Activated T-cell treated with anti-CD3 and anti-CD28 coated beads, Interleukin-2, amount 50 U/mL, for 48 hours (primary cell): Measurements from ENCODE around the gene ITGB5.
"Not testable (repeated sequence)": the region's sequence is repeated elsewhere in the genome, so short reads cannot be mapped to it uniquely, and the experiment has no call there.

Experiments used
- DNase-seq, 2 experiments: peaks; one replicate each; pipeline ENCODE4 v3.0.0-alpha.2; 2020

Gene ITGB5

DNA sequence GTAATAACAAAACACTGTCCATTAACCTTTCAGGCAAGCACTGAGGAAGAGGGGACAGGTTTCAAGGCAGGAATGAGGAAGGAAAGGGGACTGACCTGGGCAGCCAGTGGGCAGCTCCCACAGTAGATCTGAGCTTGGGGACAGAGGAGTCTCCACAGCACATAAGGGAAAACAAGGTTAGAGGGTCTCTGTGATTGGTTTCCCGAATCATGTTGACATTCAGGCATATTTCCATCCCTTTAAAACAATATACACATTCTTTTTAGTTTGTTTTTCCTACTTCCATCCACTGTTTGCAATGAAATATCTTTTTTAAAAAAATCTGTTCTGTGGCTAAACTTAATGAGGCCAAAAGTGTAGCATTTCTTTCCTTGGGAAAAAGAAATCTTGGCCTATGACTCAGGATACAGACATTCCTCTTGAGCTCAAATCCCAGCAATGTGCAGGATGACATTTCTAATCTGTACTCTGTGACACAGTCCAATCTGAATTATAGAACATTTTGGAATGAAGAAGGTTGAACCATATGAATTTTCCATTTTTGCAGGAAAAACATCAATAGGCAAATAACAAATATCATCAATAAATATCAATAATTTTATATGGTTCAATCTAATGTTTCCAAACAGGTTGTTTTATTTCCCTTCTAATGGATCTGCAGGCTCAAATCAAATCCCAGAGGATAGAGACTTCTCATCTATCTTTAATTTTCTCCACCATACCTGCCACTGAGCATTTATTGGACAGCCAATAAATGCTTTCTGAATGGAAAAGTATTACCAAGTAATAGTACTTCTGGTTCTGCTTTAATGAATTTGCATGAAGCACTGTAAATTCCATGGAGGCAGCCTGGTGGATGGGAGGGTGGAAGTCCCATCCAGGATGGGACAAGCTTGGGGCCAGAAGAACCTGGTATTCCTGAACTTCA lies 54.1 kb downstream of the ITGB5 start:
- DNase-seq: no peak

DNA sequence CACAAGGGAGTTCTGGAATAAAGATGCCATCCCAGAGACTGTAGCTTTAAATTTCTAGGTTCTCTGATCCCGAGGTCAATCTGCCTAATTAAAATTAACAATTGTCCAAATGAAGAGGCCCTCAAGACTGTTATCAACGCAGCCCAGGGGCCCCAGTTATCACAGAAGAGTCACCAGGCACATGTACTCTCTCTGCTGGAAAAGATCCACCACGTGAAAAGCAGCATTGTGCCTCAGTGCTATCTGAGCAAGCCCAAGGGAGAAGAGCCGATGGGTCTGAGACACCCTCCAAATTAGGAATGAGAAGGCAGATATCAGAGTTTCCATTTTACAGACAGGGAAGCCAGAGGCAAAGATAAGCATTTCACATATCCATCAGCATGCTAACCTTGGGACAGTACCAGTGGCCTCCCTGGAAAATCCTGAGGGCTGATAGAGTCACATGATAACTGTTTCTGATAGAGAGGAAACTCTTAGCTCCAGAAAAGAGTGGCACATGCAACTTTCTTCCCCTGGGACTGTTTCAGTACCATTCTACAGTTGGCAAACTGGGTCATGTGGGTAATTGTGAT lies 55.5 kb downstream of the ITGB5 start:
- DNase-seq: no peak

DNA sequence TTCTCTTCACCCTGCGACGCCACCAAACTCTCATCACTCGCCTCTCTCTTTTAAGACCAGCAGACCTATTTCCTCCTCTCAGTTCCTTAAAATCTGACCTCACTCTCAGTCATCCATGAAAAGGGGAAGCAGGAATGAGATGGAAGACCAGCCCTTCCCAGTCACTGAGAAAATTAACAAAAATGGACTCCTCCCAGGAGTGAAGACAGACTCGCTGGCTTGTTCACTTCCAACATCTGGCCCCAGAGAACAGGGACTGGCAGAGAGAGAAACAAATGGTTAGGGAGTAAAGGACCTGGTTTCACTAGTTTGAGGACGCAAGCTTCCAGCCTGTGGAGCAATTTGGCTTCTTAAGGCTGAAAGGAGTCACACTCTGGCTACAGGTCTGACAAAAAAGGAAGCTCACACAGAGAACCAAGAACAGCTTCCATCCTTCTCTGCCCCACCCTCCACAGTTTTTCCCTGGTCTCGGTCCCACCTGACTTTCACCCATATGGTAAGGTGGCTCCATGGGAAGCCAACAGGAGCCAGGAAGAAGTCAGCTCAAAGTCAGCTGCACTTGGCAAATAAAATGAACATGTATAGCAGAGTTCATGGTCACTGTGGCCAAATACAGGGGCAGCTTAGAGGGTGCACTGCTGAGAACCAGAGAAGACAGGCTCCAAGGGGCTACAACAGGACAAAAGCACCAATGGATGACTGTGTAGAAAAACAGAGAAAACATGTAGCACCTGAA lies 57.2 kb downstream of the ITGB5 start:
- DNase-seq: no peak

DNA sequence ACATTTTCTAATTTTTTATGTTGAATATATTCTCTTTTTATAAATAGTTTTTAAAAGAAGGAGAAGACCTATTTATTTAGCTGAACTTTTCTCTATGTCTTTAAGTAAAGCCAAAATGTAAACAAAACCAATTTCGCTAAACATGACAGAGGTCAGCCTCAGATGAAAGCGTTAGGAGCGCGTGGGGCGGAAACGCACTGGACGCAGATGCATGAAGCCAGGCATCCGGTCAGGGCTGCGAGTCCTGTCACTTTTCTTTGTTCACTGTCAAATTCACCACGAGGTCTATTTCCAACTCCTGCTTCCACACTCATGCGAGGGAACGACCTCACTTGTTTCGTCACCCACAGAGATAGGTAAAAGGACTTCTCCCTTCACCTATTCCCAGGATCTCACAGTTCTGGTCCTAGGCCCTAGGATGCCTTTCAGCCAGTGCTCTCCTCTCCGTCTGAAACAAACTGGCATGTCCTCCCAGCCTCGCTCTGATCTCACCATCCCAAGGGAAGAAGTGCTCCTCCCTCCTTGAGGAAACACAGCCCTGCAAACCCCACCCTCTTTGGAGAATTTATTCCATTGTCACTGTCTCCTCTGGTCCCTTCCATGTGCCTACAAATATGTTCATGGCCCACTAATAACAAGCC lies 57.9 kb downstream of the ITGB5 start:
- no peak for DNase-seq

DNA sequence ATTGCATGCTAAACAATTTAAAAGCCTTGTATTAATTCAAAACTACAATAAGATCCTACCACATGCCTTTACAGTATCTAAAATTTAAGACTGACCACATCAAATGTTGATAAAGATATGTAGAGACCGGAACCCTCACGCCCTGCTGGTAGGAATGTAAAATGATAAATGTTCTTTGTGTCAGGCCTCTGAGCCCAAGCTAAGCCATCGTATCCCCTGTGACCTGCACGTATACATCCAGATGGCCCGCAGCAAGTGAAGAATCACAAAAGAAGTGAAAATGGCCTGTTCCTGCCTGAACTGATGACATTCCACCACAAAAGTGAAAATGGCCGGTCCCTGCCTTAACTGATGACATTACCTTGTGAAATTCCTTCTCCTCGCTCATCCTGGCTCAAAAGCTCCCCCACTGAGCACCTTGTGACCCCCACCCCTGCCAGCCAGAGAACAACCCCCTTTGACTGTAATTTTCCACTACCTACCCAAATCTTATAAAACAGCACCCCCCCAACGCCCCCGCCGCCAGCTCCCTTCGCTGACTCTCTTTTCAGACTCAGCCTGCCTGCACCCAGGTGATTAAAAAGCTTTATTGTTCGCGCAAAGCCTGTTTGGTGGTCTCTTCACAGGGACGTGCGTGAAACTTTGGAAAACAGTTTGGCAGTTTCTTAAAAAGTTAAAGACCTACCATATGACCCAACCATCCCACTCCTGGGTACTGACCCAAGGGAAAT lies 59.5 kb downstream of the ITGB5 start:
- not testable (repeated sequence) for DNase-seq

DNA sequence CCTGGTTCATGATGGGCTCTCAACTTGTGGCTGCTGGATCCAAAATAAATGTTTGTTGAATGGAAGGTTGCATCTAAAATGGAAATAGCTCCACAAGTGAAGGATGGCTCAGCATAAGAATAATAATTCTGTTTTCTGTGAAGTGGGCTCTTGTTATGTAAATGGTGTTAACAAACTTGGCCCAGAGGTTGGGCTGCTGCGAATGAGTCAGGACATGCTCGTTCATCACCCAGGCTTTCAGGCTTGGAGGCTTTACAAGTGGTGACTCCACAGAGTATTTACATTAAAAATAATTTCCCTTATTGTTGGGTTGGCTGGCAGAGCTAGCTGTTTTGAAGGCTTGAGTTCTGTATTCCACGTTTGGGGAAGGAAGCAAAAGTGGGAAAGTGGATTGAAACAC lies 60.5 kb downstream of the ITGB5 start:
- no peak for DNase-seq

DNA sequence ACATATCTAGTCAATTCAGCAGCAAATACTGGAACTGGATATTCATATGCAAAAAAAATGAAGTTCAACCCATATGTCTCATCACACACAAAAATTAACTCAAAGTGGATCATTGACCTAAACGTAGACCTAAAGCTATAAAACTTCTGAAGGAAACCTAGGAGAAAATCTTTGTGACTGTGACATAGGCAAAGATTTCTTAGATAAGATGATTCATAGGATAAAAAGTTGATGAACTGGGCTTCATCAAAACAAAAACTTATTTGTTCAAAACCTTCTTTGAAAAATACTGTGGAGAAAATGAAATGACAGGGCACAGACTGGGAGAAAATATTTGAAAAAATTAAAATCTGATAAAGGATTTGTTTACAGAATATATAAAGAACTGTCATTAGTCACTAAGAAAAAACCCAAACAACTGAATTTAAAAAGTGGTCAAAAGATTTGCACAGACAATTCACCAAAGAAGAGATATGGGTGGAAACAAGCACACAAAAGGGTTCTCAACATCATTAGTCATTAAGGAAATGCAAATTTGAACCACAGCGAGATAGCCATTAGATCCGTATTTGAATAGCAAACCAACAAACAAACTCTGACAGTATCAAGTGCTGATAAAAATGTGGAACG lies 62.8 kb downstream of the ITGB5 start:
- no peak for DNase-seq

DNA sequence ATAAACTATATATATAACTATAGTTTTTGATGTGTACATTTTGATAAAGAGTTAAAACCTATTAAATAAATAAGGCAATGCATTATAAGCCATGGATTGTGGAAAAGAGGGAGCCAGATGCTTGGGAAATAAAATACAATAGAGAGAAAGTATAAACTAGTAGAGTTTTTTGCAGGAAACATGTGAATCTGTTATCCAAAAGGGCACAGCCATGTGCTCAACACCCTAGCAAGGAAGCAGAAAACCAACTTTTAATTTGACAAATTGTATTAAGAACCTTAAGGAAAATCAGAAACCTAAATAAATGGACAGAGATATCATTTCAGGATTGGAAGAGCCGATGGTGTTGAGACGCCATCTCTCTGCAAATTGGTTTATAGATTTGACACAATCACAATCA lies 63.5 kb downstream of the ITGB5 start:
- no peak for DNase-seq

DNA sequence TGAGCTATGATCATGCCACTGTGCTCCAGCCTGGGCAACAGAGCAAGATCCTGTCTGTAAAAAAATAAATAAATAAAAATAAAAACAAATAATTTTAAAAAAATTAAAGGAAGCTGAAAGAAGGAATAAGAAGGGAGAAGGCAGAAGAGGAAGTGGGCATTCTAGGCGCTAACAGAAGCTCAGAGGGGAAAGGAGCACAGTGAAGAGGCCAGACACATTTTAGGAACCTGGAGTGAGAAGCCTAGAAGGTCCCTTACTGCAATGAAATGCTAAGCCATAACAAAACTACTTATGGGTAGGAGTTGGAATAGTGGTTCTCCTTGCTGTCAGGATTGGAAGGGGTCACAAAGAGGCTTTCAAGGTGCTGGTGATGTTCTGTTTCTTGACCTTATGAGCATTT lies 64.0 kb downstream of the ITGB5 start:
- no peak for DNase-seq

DNA sequence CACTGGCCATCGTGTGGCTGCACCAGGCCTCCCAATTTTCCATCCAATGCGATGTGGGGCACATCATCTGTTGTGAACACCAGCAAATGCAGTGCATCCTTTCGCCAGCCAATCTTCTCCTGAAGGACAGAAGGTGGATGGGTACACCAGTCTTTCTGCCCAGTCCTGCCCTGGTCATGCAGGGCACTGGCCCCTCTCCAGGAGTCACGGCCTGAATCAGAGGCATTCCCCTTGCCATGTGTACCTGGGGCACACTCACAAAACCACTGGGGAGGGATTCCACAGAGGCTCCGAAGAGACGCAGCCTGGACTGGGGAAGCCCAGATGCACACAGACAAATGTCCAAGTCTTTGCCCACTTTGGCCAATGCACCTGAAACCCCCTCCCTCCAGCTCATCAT lies 65.8 kb downstream of the ITGB5 start:
- no peak for DNase-seq

DNA sequence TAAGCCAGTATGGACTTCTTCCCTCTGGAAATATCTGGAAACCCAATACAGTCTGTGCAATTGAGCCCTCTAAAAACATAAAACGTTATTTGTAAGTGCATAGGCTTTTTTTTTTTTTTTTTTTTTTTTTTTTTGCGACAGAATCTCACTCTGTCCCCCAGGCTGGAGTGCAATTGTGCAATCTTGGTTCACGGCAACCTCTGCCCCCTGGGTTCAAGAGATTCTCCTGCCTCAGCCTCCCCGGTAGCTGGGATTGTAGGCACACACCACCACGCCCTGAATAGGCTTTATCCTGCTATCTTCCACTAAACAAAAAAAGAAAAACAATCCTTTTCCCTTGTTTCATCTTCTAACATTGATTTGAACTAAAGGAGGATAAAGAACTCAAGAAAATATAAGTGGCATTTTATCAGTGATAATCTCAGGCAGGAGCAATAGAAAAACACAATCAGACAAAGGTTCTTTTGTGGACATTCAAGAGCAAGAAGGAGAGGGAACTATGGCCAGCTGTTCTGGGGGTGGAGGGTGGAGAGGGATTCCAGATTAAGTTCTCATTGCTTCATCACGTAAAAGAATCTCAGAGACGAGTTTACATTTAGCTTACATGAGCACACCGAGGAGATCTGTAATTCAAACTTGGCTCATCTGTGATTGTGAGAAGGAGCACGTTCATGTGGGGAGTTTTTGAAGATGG lies 68.6 kb downstream of the ITGB5 start:
- DNase-seq: no peak

DNA sequence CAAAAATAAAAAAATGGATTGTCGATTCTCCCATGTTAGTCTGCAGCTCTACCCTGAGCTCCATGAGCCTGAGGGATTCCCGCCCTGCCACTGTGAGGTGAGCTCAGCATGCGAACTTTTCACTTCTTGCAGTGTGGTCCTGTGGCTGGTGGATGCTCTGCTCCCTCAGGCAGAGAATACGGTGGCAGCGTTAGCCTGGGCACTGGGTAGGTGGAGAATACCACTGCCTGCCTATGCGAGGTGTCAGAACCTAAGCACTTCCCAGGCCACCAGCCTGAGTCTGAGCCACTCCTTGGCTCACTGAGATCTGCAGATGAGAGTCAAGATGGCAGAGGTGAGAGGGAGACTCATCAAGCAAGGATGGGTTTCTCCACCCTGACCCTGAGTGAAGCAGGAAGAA lies 70.1 kb downstream of the ITGB5 start:
- no peak for DNase-seq

DNA sequence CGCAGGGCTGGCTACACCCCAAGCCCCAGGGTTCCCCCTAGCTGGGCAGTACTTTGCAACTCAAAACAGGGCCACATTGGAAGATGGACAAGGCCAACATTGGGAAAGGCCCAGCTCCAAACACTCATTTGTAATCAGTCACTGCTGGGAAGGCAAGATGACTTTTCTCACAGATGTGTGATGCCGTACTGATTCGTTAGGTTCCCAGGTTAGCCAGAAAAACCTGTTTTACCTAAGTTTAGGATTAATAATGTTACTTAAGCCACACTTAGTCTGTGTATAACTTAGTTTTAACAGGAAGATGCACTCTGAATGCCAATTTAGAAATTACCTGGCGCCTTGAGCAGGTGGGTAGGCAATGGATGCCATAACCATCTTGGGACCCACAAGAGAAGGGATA lies 71.0 kb downstream of the ITGB5 start:
- DNase-seq: no peak

DNA sequence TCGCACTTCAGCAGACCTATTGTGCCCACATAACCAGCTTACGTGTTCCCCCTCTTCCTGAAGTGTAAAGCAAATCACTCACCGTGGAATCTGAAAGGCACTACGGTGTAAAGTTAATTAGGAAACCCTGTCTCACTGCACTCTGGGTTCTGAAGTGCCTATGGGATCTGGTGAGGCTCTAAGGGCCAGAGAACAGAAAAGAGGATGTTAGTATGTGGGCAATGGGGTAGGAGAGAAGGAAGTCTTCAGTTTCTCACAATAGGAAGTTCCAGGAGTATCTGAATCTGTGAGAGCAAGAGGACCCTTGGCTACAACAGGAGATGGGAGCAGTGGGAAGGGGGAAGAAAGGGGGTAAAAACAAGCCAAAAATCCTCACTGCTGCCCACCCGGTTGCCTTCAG lies 71.4 kb downstream of the ITGB5 start:
- DNase-seq: no peak

DNA sequence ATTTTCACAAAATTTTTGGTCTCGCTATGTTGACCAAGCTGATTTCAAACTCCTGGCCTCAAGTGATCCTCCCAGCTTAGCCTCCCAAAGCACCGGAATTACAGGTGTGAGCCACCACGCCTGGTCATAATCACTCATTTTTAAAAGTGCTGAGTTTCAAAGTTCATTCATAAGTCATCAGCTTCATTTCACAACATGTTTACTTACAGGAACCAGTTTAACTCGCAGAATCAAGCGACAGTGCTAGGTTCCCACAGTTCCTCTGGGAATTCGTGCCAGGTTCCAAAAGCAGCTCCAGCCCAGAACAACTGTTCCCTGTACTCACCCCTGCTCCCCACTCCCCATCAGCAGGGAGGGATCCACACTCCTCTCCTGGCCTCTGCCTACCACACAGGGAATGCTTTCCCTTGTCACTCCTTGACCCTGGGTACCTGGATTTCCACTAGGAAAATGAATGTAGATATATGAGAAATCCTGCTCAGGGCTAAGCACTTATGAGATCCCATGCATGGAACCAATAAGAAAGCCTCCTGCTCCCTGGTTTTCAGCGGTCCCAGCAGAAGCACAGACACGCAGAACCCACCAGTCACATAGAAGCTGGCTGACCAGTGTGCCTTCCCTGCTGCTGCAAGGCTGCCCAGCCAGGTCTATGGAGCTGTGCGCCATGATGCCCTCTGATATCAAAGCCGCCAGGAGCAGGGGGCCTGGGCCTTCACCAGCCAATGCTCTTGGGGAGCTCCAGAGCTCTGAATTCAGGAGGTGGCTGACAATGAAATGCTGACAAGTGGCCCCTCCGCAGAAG lies 72.3 kb downstream of the ITGB5 start:
- no peak for DNase-seq

DNA sequence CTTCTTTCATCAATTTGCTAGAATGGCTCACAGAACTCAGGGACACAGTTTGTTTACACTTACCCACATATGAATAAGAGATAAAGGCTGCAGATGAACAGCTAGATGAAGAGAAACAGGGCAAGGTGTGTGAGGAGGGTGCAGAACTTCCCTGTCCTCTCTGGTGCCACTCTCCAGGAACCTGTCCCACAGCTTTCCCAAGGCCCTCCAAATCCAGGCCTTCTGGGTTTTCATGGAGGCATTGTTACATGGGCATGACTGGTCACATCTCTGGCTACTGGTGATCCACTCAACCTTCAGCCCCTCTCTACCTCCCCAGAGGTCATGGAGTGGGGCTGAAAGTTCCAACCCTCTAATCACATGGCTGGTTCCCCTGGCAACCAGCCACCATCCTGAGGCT lies 73.6 kb downstream of the ITGB5 start:
- no peak for DNase-seq

DNA sequence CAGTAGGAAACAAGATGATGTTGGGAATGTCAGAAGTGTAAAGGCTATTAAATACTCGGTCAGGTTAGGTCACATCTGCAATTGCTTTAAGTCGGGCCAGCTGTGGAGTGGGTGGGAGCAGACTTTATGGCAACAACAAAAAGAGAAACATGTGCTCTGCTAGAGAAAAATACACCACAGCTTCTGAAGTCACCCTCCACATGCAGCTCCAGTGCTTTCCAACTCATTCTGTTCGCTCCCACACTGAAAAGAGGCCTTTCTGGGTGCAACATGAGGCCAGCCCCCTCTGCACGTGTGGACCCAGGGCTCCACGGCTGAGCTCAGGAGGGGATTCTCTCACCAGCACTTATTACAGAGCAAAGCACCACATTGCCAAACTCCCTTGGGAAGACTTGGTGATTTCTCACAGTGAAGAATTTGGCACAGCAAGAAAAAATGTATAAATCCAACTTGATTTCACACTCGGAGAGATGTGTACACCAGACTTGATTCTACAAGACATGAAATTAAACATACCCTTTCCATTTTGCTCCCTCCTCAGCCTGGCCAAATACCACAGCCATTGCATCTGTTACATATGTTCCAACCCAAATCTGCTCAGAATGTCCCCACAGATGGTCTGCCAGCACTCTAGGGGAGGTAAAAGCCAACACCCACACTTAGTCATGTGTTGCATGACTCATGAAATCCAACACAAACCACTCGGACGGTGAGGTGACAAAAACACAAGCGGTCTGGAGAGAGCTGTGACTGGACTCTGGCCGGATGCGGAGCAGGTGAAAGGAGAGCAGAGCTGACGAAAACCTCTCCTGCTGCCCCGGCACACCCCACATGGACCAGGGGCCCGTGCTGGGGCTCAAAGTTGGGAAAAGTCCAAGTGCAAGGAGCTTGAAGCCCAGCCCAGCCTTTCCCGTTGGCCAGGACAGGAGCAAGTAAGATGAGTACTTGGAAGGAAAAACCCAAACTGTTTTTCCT lies 74.6 kb downstream of the ITGB5 start:
- DNase-seq: no peak

DNA sequence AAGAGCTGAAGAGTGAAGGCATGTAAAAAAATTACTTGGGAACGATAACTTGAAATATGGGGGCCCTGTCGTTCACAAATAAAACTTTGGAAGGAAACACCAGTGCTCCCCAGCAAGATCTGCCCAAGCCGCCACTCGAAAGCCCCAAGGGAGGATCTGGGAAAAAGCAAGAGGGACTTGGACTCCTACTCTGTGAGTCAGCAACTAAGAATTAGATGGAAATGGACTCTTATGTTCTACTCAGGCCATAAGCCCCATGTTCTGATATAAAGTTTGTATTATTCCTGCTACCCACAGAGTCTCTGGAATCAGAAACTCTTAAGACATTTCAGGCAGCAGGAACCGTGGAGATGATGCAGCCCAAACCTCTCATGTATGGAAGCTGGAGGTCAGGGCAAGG lies 75.7 kb downstream of the ITGB5 start:
- no peak for DNase-seq

DNA sequence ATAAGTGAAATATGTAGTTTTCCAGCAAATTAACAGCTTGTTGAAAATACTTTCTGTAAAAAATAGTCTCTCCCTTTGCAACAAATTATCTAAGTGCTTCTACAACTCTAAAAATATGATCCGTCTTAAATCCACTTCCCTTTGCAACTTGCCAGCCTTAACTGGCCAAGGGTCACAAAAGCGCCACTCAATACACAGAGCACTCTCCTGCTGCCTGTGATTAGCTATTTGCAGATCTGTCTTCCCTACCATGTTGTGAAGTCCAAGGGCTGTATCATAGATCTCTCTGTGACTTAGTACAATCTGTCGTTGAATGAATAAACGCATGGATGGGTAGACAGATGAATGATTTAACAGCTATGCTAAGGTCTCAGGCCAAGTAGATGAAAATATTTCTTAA lies 76.2 kb downstream of the ITGB5 start:
- no peak for DNase-seq

DNA sequence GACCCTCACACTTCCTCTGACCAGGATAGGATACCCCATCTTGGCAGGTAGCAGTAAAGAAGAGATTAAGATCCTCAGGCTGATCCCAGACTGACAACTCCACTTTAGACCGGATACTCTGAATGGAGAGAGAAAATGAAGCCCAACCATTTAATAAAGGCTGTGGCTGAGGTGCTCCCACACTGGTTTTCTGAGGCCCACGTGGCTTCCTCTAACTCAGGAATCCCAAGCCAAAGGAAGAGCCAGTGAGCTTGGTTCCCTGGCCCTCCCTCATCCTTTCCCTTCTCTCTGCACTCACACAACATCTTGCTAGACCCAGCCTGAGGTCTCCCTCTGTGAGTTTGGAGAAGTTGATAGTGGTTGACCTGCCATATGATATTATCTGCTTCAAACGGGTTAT lies 78.1 kb downstream of the ITGB5 start:
- no peak for DNase-seq
